Measurements from ENCODE around the gene ADARB1. TPM values are rescaled to one million over a fixed set of nuclear protein-coding genes. Genes with fewer than 3 reads are reported as not detected.

ADARB1 gene
- polyA plus RNA-seq, 3 donors, result 0.40 to 2.6 (median 1.0) TPM

- Mint-ChIP-seq H3K36me3 (peaks cover 0 to 9% of the 10 kb centered on the region in 2 donors), H3K4me1 (peaks cover 24% of the 10 kb centered on the region), H3K4me3 (peak overlapping the region in 1 of 2 donors; percentile 40), H3K9me3 (no peaks in the 10 kb centered on the region), H3K27ac (peak overlapping the region in 6 of 7 donors; percentile 50 to 79 (median 76)), H3K27me3 (ENCODE audit: low read depth in 3 of 3) (peaks cover 0 to 1% (median 0%) of the 10 kb centered on the region in 3 donors)
- H3K79me2 ChIP-seq (ENCODE audit: insufficient read depth, low read length), result no peaks in the 10 kb centered on the region
- no peak overlapping the region for H2AFZ ChIP-seq (ENCODE audit: insufficient read depth, low read depth, low read length, poor library complexity, severe bottlenecking)
- WGBS (ENCODE audit: insufficient coverage), result 0% methylated on average over 2 of the region's 7 CpGs
- no peak for TF ChIP-seq CTCF (IDR thresholded peaks at IDR 0.05)
- H3K27ac ChIP-seq (ENCODE audit: low read depth in 1 of 2, low read length in 2 of 2), result peak overlapping the region; percentile 11 to 14
- no peak overlapping the region for H3K4me2 ChIP-seq (replicated peaks; ENCODE audit: extremely low read depth, low read length, poor library complexity, severe bottlenecking)
- intact Hi-C loops (cut with micrococcal nuclease), result loop anchor here in 1 of 2 donors (10.0 kb wide), 1 partner anchor 96 kb away; no protein-coding TSS in a partner anchor
- H3K9ac ChIP-seq (ENCODE audit: insufficient read depth, low read length, poor library complexity, severe bottlenecking), result no peak overlapping the region
- H4K20me1 ChIP-seq (ENCODE audit: insufficient read depth, low read length), result no peaks in the 10 kb centered on the region
- peaks cover 0 to 2% of the 10 kb centered on the region in 2 donors for H3K36me3 ChIP-seq (replicated peaks in 1 of 2; ENCODE audit: control insufficient read depth in 1 of 2, insufficient read depth in 2 of 2, low read length in 2 of 2)
- no peaks in the 10 kb centered on the region for H3K9me3 ChIP-seq (replicated peaks in 1 of 2; ENCODE audit: control insufficient read depth in 1 of 2, insufficient read depth in 1 of 2, low read length in 2 of 2)
- no peak for DNase-seq
- H3K4me3 ChIP-seq (replicated peaks in 1 of 3; ENCODE audit: low read depth in 2 of 3, low read length in 3 of 3), result no peak overlapping the region
- H3K4me1 ChIP-seq (ENCODE audit: control insufficient read depth in 1 of 2, insufficient read depth in 2 of 2, low read length in 2 of 2), result peaks cover 12 to 19% of the 10 kb centered on the region in 2 donors
- no peaks in the 10 kb centered on the region for H3K27me3 ChIP-seq (ENCODE audit: control insufficient read depth in 2 of 2, insufficient read depth in 2 of 2, low read length in 2 of 2)
These were observed 94.6 kb downstream of the ADARB1 start for GRCh38 chr21:45169001-45169400.

GRCh38 chr21:45169682-45170081 lies 95.3 kb downstream of the ADARB1 start:
- Histone ChIP-seq H2AFZ (ENCODE audit: insufficient read depth, low read depth, low read length, poor library complexity, severe bottlenecking) (no peak overlapping the region), H3K4me3 (replicated peaks in 1 of 3; ENCODE audit: low read depth in 2 of 3, low read length in 3 of 3) (no peak overlapping the region), H3K79me2 (ENCODE audit: insufficient read depth, low read length) (no peaks in the 10 kb centered on the region), H3K4me1 (ENCODE audit: control insufficient read depth in 1 of 2, insufficient read depth in 2 of 2, low read length in 2 of 2) (peaks cover 12 to 19% of the 10 kb centered on the region in 2 donors), H3K27ac (ENCODE audit: low read depth in 1 of 2, low read length in 2 of 2) (peak overlapping the region; percentile 11 to 14), H3K9ac (ENCODE audit: insufficient read depth, low read length, poor library complexity, severe bottlenecking) (no peak overlapping the region), H3K9me3 (replicated peaks in 1 of 2; ENCODE audit: control insufficient read depth in 1 of 2, insufficient read depth in 1 of 2, low read length in 2 of 2) (no peaks in the 10 kb centered on the region), H3K36me3 (replicated peaks in 1 of 2; ENCODE audit: control insufficient read depth in 1 of 2, insufficient read depth in 2 of 2, low read length in 2 of 2) (peaks cover 0 to 2% of the 10 kb centered on the region in 2 donors), H3K4me2 (replicated peaks; ENCODE audit: extremely low read depth, low read length, poor library complexity, severe bottlenecking) (no peak overlapping the region), H3K27me3 (ENCODE audit: control insufficient read depth in 2 of 2, insufficient read depth in 2 of 2, low read length in 2 of 2) (no peaks in the 10 kb centered on the region), H4K20me1 (ENCODE audit: insufficient read depth, low read length) (no peaks in the 10 kb centered on the region)
- no peaks in the 10 kb centered on the region for H3K9me3 Mint-ChIP-seq
- H3K27ac Mint-ChIP-seq, result peak overlapping the region in 5 of 7 donors; percentile 50 to 77 (median 75)
- no peak for TF ChIP-seq CTCF (IDR thresholded peaks at IDR 0.05)
- no peak overlapping the region for H3K4me3 Mint-ChIP-seq
- H3K36me3 Mint-ChIP-seq, result peaks cover 0 to 9% of the 10 kb centered on the region in 2 donors
- H3K27me3 Mint-ChIP-seq (ENCODE audit: low read depth in 3 of 3), result peaks cover 0 to under 1% (median 0%) of the 10 kb centered on the region in 3 donors
- intact Hi-C loops (cut with micrococcal nuclease), result loop anchor here in 1 of 2 donors (10.0 kb wide), 1 partner anchor 95 kb away; no protein-coding TSS in a partner anchor
- WGBS (ENCODE audit: insufficient coverage), result 63% methylated on average over 5 of the region's 6 CpGs
- DNase-seq, result no peak
- H3K4me1 Mint-ChIP-seq, result peaks cover 24% of the 10 kb centered on the region

Data from CD14-positive monocyte (primary cell).